ENCODE measurements around the gene SLIT3. TPM values are rescaled to one million over a fixed set of nuclear protein-coding genes. Genes with fewer than 3 reads are reported as not detected.

SLIT3 gene
- total RNA-seq, 4 donors from 2014 or later, result 28.4 to 77.2 (median 63.8) TPM

DNA sequence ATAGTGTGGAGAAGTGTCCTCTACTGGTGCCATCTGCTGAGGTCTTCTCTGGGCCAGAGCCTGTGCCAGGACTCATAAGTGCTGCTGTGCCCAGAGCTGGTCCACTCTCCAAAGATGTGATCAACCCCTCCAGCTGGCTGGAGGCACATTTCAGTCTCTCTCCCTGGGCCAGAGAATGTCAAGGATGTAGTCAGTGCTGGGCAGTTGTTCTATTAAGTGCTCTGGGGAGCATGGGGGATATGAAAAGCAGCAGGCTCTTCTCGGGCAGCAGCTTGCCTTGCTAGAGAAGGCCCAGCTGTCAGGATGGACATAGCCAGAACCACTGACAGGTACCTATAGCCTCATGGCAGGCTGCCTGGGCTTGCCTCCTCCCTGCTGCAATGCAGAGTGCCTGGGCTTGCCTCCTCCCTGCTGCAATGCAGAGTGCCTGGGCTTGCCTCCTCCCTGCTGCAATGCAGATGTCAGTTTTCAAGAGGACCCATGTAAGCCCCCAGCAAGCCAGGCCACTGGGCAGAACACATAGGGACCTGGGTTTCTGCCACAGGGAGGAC is 564.6 kb downstream of the SLIT3 start:
- no peak overlapping the region for H3K27ac ChIP-seq
- no peaks in the 10 kb centered on the region for H3K36me3 ChIP-seq
- intact Hi-C loops (cut with DNase I), result no loop called here
- no peak for DNase-seq
- WGBS, 2 donors, result 67 to 75% methylated on average over 1 of the region's 1 CpG
- H3K4me3 ChIP-seq (replicated peaks in 1 of 3), result no peak overlapping the region
- no peaks in the 10 kb centered on the region for H3K9me3 ChIP-seq
- no peaks in the 10 kb centered on the region for H3K27me3 ChIP-seq
- TF ChIP-seq POLR2A (IDR thresholded peaks at IDR 0.05), result no peak
- TF ChIP-seq, protein P1, sequence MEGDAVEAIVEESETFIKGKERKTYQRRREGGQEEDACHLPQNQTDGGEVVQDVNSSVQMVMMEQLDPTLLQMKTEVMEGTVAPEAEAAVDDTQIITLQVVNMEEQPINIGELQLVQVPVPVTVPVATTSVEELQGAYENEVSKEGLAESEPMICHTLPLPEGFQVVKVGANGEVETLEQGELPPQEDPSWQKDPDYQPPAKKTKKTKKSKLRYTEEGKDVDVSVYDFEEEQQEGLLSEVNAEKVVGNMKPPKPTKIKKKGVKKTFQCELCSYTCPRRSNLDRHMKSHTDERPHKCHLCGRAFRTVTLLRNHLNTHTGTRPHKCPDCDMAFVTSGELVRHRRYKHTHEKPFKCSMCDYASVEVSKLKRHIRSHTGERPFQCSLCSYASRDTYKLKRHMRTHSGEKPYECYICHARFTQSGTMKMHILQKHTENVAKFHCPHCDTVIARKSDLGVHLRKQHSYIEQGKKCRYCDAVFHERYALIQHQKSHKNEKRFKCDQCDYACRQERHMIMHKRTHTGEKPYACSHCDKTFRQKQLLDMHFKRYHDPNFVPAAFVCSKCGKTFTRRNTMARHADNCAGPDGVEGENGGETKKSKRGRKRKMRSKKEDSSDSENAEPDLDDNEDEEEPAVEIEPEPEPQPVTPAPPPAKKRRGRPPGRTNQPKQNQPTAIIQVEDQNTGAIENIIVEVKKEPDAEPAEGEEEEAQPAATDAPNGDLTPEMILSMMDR (IDR thresholded peaks at IDR 0.05), result no peak
- H3K4me1 ChIP-seq, result no peaks in the 10 kb centered on the region

DNA sequence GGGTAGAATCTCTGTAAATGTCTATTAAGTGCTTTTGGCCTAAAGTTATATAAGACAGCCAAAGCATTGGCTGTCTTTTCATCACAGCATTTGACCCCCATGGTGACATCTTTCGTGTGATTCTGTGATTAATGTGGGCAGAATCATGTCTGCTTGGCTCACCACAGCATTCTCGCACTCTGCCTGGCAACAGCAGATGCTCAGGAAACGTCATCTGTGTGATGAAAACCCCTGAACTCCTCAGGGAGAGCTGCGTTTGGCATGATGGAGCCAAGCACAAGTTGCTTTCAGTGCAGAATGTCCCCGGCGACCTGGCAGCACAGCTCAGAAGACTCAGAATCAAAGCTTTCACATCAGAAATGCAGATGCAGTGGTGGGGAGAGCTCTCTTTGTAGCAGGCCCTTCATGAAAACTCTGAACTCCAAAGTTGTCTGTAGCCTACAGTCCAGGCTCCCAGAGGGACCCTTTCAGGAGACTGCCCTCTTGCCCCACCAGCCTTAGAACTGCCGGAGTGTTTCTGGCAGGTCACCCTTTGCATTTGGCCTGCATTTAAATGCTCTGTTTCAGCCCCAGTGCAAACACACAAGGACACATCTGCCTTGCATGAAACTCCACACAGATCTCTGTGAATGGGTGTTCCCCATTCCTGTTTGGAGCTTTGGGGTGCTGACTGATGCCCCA is 566.2 kb downstream of the SLIT3 start:
- TF ChIP-seq, protein P1 (IDR thresholded peaks at IDR 0.05), result no peak
- no peak for TF ChIP-seq POLR2A (IDR thresholded peaks at IDR 0.05)
- DNase-seq, result peak; percentile 14 to 28
- Histone ChIP-seq H3K9me3 (no peaks in the 10 kb centered on the region), H3K4me3 (replicated peaks in 1 of 3) (no peak overlapping the region), H3K27ac (no peak overlapping the region), H3K4me1 (no peaks in the 10 kb centered on the region), H3K36me3 (no peaks in the 10 kb centered on the region), H3K27me3 (no peaks in the 10 kb centered on the region)
- intact Hi-C loops (cut with DNase I), result no loop called here
- WGBS, 2 donors, result 63 to 78% methylated on average over 5 to 7 of the region's 7 CpGs

DNA sequence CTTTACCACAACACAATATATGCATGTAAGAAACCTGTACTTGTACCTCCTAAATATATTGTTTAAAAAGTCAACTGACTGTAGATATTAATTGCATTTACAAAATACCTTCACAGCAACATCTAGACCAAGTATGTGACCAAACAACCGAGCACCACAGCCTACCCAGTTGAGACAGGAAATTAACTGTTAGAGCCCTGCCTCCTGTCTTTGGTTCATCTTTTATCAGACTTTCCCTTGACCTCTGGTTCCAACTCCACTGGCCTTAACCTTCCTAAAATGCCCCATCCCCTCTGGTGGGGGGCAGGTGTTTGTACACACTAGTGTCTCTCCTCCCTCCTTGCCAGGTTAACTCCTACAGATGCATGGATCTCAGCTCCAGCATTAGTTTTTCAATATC is 566.8 kb downstream of the SLIT3 start:
- no peak for DNase-seq
- intact Hi-C loops (cut with DNase I), result no loop called here
- H3K27me3 ChIP-seq, result no peaks in the 10 kb centered on the region
- H3K4me1 ChIP-seq, result no peaks in the 10 kb centered on the region
- TF ChIP-seq, protein P1 (IDR thresholded peaks at IDR 0.05), result no peak
- no peak for TF ChIP-seq POLR2A (IDR thresholded peaks at IDR 0.05)
- WGBS, 2 donors, result 69 to 91% methylated on average over 1 of the region's 1 CpG
- H3K27ac ChIP-seq, result no peak overlapping the region
- H3K36me3 ChIP-seq, result no peaks in the 10 kb centered on the region
- H3K9me3 ChIP-seq, result no peaks in the 10 kb centered on the region
- no peak overlapping the region for H3K4me3 ChIP-seq (replicated peaks in 1 of 3)

DNA sequence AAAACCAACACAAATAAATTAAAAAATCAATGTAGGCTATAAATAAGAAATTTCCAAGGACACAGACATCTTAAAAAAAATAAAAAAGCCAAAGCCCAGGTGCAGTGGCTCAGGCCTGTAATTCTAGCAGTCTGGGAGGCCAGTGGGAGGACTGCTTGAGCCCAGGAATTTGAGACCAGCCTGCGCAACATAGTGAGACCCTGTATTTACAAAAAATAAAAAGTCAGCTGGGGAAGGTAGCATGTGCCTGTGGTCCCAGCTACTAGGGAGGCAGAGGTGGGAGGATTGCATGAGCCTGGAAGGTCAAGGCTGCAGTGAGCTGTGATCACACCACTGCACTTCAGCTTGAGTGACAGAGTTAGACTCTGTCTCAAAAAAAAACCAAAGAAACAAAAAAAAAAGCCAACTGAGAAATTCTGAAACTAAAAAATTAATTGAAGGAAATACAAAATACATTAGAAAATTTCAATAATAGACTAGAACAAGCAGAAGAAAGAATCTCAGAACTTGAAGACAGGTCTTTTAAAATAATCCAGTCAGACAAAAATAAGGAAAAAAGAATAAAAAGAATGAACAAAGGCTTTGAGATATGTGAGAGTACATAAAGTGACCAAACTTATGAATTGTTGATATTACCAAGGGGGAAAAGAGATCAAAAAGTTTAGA is 572.3 kb downstream of the SLIT3 start:
- Histone ChIP-seq H3K4me1 (no peaks in the 10 kb centered on the region), H3K27me3 (no peaks in the 10 kb centered on the region), H3K4me3 (replicated peaks in 1 of 3) (no peak overlapping the region), H3K9me3 (no peaks in the 10 kb centered on the region), H3K36me3 (peaks cover 0 to 2% of the 10 kb centered on the region in 2 donors), H3K27ac (no peak overlapping the region)
- TF ChIP-seq POLR2A (IDR thresholded peaks at IDR 0.05), result no peak
- TF ChIP-seq, protein P1 (IDR thresholded peaks at IDR 0.05), result no peak
- 93 to 97% methylated on average over 1 of the region's 1 CpG for WGBS, 2 donors
- intact Hi-C loops (cut with DNase I), result no loop called here
- no peak for DNase-seq

DNA sequence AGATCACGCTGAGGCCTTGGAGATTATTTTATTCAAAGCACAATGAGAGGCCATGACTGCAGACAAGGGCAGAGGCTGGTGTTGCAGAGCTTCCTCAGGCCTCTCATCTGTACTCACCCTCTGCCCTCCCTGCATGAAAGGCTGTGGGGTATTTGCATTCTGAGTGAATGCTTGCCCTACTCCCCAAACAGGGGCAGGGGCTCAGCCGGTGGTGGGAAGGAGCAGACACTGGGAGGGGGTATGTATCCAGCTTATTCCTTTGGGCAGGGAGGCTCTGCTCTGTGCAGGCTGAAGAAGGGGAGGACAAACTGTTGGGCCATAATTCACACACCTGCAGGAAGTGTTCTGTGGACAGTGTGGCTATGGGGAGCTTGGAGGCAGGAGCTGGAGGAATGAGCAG is 573.4 kb downstream of the SLIT3 start:
- no peak for TF ChIP-seq POLR2A (IDR thresholded peaks at IDR 0.05)
- TF ChIP-seq, protein P1 (IDR thresholded peaks at IDR 0.05), result no peak
- WGBS, 2 donors, result 65 to 77% methylated on average over 2 of the region's 2 CpGs

More for the DNA sequence above, 573.4 kb downstream of the SLIT3 start:
- no peak overlapping the region for H3K27ac ChIP-seq
- no peak for DNase-seq
- H3K36me3 ChIP-seq, result peaks cover 0 to 2% of the 10 kb centered on the region in 2 donors
- H3K27me3 ChIP-seq, result no peaks in the 10 kb centered on the region
- no peak overlapping the region for H3K4me3 ChIP-seq (replicated peaks in 1 of 3)
- no peaks in the 10 kb centered on the region for H3K9me3 ChIP-seq
- H3K4me1 ChIP-seq, result no peaks in the 10 kb centered on the region
- intact Hi-C loops (cut with DNase I), result no loop called here
